ENCODE measurements around the gene RASA3.
"Not testable (repeated sequence)": the region's sequence is repeated elsewhere in the genome, so short reads cannot be mapped to it uniquely, and the experiment has no call there.

Gene RASA3
- 16.2 to 84.2 (median 39.2) reads per million in 18 experiments for total RNA-seq

GRCh38 chr13:114132419-114133121 lies at the start of gene RASA3:
Gene RASA3 (minus strand): TSS chr13:114132623. CDS start chr13:114132489, 134 bp downstream.
- peak; percentile 71 to 82 for DNase-seq

GRCh38 chr13:114179087-114179658 lies 46.8 kb upstream of the RASA3 start, which contains the start of gene CFAP97D2:
Gene CFAP97D2 (plus strand): TSS chr13:114179257. CDS start chr13:114179331, 74 bp downstream.
- no peak for DNase-seq

GRCh38 chr13:114177245-114178010 lies 45.0 kb upstream of the RASA3 start:
- no peak for DNase-seq

GRCh38 chr13:114176359-114176902 lies 44.0 kb upstream of the RASA3 start:
- DNase-seq, result not testable (repeated sequence)

- no peak for DNase-seq
Measured at GRCh38 chr13:114174529-114174961, 42.1 kb upstream of the RASA3 start.

- DNase-seq, result no peak
Measured at GRCh38 chr13:114173745-114174144, 41.3 kb upstream of the RASA3 start.

GRCh38 chr13:114173272-114173671 lies 40.8 kb upstream of the RASA3 start:
- no peak for DNase-seq

- DNase-seq, result no peak
Measured at GRCh38 chr13:114167885-114168284, 35.5 kb upstream of the RASA3 start.

GRCh38 chr13:114167426-114167825 lies 35.0 kb upstream of the RASA3 start:
- DNase-seq, result peak; percentile 69 to 72

GRCh38 chr13:114166381-114167131 lies 34.1 kb upstream of the RASA3 start:
- DNase-seq, result no peak

GRCh38 chr13:114164681-114165429 lies 32.4 kb upstream of the RASA3 start:
- DNase-seq, result no peak

GRCh38 chr13:114164053-114164452 lies 31.6 kb upstream of the RASA3 start:
- DNase-seq, result no peak

GRCh38 chr13:114162533-114162922 lies 30.1 kb upstream of the RASA3 start:
- no peak for DNase-seq

- DNase-seq, result peak; percentile 64 to 72
Measured at GRCh38 chr13:114161644-114162532, 29.5 kb upstream of the RASA3 start.

- DNase-seq, result no peak
Measured at GRCh38 chr13:114161028-114161556, 28.7 kb upstream of the RASA3 start.

- DNase-seq, result not testable (repeated sequence)
Measured at GRCh38 chr13:114158869-114159666, 26.6 kb upstream of the RASA3 start.

GRCh38 chr13:114157869-114158495 lies 25.6 kb upstream of the RASA3 start:
- no peak for DNase-seq

- no peak for DNase-seq
Measured at GRCh38 chr13:114155926-114156883, 23.8 kb upstream of the RASA3 start.

Measured in inflammatory macrophage (primary cell).